K562 (cell line): ENCODE results near the gene LTBP1. TPM values are rescaled to one million over a fixed set of nuclear protein-coding genes. Genes with fewer than 3 reads are reported as not detected.

Experiments used
- ATAC-seq: fragments of 200-7000 bp; cut with Tn5 transposase; 3 replicates; pipeline ENCODE4 v1.9.1; 2020; ENCODE audit warnings: moderate library complexity
- BruUV-seq: library from RNA; stranded (reverse); fragments of 400-500 nt; replicated peaks from 2 replicates; lab custom pipeline; 2021; lab: Mats Ljungman, UMichigan
- CTCF ChIA-PET: fragments of 300-600 bp; formaldehyde crosslinking; extraction: SDS; loops from one replicate; lab custom pipeline; 2021; ENCODE audit warnings: low intra/inter-chr PET ratio; lab: Yijun Ruan, JAX
- POLR2A ChIA-PET: fragments of 300-600, 350-650 bp; sonication (Branson Sonifier 250); formaldehyde crosslinking; extraction: SDS; loops from one replicate; lab custom pipeline; 2021; ENCODE audit warnings: antibody characterized with exemption, inconsistent platforms; lab: Yijun Ruan, JAX
- DNase-seq, 4 experiments: peaks; one replicate each; pipeline versions ENCODE4 v3.0.0 to v3.0.0-alpha.2; 2011 to 2018; ENCODE audit warnings: low spot score in 3 of 4, mixed read lengths in 3 of 4; ENCODE audit errors: extremely low read depth in 1 of 4
- FAIRE-seq: peaks from 2 replicates; lab custom pipeline; 2011; peaks lifted over from hg19 to GRCh38; lab: Jason Lieb, UNC
- H2AFZ ChIP-seq: 2 replicates; pipeline ENCODE4 v1.6.0; 2011; ENCODE audit warnings: low read depth, low read length, control low read depth, inconsistent platforms
- H3K27ac ChIP-seq: fragments of 200-600 bp; 3 replicates; pipeline ENCODE4 v1.8.0; 2011; ENCODE audit warnings: low read depth, mild to moderate bottlenecking, control low read depth, inconsistent platforms, low read length, moderate library complexity, mixed read lengths; ENCODE audit errors: extremely low read depth
- H3K27me3 ChIP-seq, 2 experiments: fragments of 300-600 bp in 1 of 2; 2 replicates in 1 of 2; 3 replicates in 1 of 2; pipeline versions ENCODE4 v1.6.0 to v1.8.0; 2011; ENCODE audit warnings: inconsistent platforms in 2 of 2, low read length in 2 of 2, mild to moderate bottlenecking in 1 of 2, mixed read lengths in 1 of 2, moderate library complexity in 1 of 2; ENCODE audit not compliant: control insufficient read depth in 2 of 2, insufficient read depth in 2 of 2
- H3K36me3 ChIP-seq: fragments of 300-600 bp; 3 replicates; pipeline ENCODE4 v1.8.0; 2011; ENCODE audit warnings: mild to moderate bottlenecking, low read length, inconsistent platforms; ENCODE audit not compliant: control insufficient read depth, insufficient read depth
- H3K4me1 ChIP-seq, 2 experiments: fragments of 200-600 bp in 1 of 2; replicated peaks in 1 of 2; 2 replicates in 1 of 2; 3 replicates in 1 of 2; pipeline versions ENCODE4 v1.5.1 to v1.8.0; 2011; ENCODE audit warnings: inconsistent platforms in 2 of 2, low read length in 2 of 2, mild to moderate bottlenecking in 1 of 2, mixed read lengths in 1 of 2, moderate library complexity in 1 of 2; ENCODE audit not compliant: control insufficient read depth in 2 of 2, insufficient read depth in 2 of 2
- H3K4me2 ChIP-seq: 2 replicates; pipeline ENCODE4 v1.6.1; 2011; ENCODE audit warnings: low read length, control low read depth, inconsistent platforms, mixed read lengths; ENCODE audit not compliant: insufficient read depth
- H3K4me3 ChIP-seq: fragments of 200-600 bp; sonication (generic), shearing (Covaris generic); 2 replicates; pipeline ENCODE4 v1.5.1; 2016; ENCODE audit warnings: control low read depth, inconsistent platforms
- H3K79me2 ChIP-seq: fragments of 200-600 bp; 3 replicates; pipeline ENCODE4 v1.8.0; 2011; ENCODE audit warnings: low read length, inconsistent platforms; ENCODE audit not compliant: control insufficient read depth, insufficient read depth
- H3K9ac ChIP-seq, 2 experiments: 2 replicates each; pipeline versions ENCODE4 v1.6.0 to v1.6.1; 2011; ENCODE audit warnings: low read depth in 2 of 2, low read length in 2 of 2, control low read depth in 1 of 2, inconsistent platforms in 1 of 2, mild to moderate bottlenecking in 1 of 2, mixed read lengths in 1 of 2; ENCODE audit not compliant: insufficient read depth in 1 of 2
- H3K9me1 ChIP-seq: one replicate; pipeline ENCODE4 v1.6.0; 2011; ENCODE audit warnings: inconsistent platforms, mild to moderate bottlenecking, low read length, moderate library complexity; ENCODE audit not compliant: control insufficient read depth, insufficient read depth
- H3K9me3 ChIP-seq: replicated peaks from 2 replicates; pipeline ENCODE4 v1.5.1; 2011; ENCODE audit warnings: low read depth, low read length, inconsistent platforms; ENCODE audit not compliant: control insufficient read depth, insufficient read depth
- H4K20me1 ChIP-seq: replicated peaks from 2 replicates; pipeline ENCODE4 v1.6.1; 2011; ENCODE audit warnings: low read length, inconsistent platforms, mixed read lengths; ENCODE audit not compliant: control insufficient read depth, insufficient read depth
- CBX2 ChIP-seq: fragments of 200-600 bp; sonication (generic); IDR thresholded peaks from one replicate; pipeline ENCODE4 v1.6.1; 2012; ENCODE audit warnings: mild to moderate bottlenecking, low read length, inconsistent platforms; ENCODE audit not compliant: insufficient read depth, poor library complexity, severe bottlenecking
- EP300 ChIP-seq: IDR thresholded peaks from 2 replicates; pipeline ENCODE4 v1.6.1; 2012; ENCODE audit warnings: low read length, improper control_type of control experiment
- HNRNPK ChIP-seq: fragments of 200-400 bp; formaldehyde crosslinking; IDR thresholded peaks from one replicate; pipeline ENCODE4 v1.6.1; 2018; ENCODE audit warnings: mild to moderate bottlenecking, low read depth, low read length; ENCODE audit not compliant: poor library complexity, severe bottlenecking
- HNRNPL ChIP-seq: fragments of 200-400 bp; formaldehyde crosslinking; IDR thresholded peaks from 2 replicates; pipeline ENCODE4 v1.6.1; 2017; ENCODE audit warnings: low read depth, mild to moderate bottlenecking, low read length
- JUNB ChIP-seq: fragments of 450-650 bp; formaldehyde crosslinking; conservative IDR thresholded peaks from 2 replicates; pipeline ENCODE4 v1.4.0; 2020; ENCODE audit warnings: mild to moderate bottlenecking
- MBD2 ChIP-seq: sonication (generic); IDR thresholded peaks from 2 replicates; pipeline ENCODE4 v1.6.1; 2016; ENCODE audit warnings: low read depth, borderline replicate concordance
- MEIS2 ChIP-seq: fragments of 450-650 bp; IDR thresholded peaks from 2 replicates; pipeline ENCODE4 v1.6.1; 2014; ENCODE audit warnings: mild to moderate bottlenecking; ENCODE audit not compliant: partially characterized antibody
- NFRKB ChIP-seq: fragments of 450-650 bp; IDR thresholded peaks from 2 replicates; pipeline ENCODE4 v1.6.1; 2016; ENCODE audit warnings: low read depth
- RAD51 ChIP-seq: fragments of 450-650 bp; IDR thresholded peaks from 2 replicates; pipeline ENCODE4 v1.7.1; 2016; ENCODE audit warnings: low read depth, mild to moderate bottlenecking, borderline replicate concordance
- ZNF263 ChIP-seq: sonication (generic); formaldehyde crosslinking; IDR thresholded peaks from 2 replicates; pipeline ENCODE4 v1.8.0; 2022; ENCODE audit warnings: mild to moderate bottlenecking, missing genetic modification reagents, borderline replicate concordance
- ZNF316 ChIP-seq: fragments of 450-650 bp; IDR thresholded peaks from 2 replicates; pipeline ENCODE4 v1.6.1; 2016
- WGBS: fragments of 100-300 bp; shearing (Covaris generic); methylation state at CpG from one replicate; pipeline ENCODE4 v1.1.6; 2016; ENCODE audit warnings: low coverage, mixed read lengths; ENCODE audit not compliant: insufficient coverage; ENCODE audit errors: missing lambda C conversion rate; 5-methylcytosine and 5-hydroxymethylcytosine counted together
- in situ Hi-C: fragments of 300-500 bp; cut with MboI; formaldehyde crosslinking; loops from 4 replicates; pipeline ENCODE4 v1.15.0; 2018; ENCODE audit warnings: inconsistent platforms, mixed read lengths
- intact Hi-C: fragments of 100-400 bp; cut with micrococcal nuclease; formaldehyde crosslinking; loops from 2 replicates; pipeline ENCODE4 v1.14.2; 2022
- polyA plus RNA-seq, 8 experiments: library from polyadenylated mRNA; depleted of rRNA in 4 of 8; stranded (reverse) in 5 of 8; unstranded in 3 of 8; fragments of >200 nt; fragmentation: Nextera tagmentation in 2 of 8; fragmentation: Illumina TruSeq in 1 of 8; extraction: Ambion mirVana in 2 of 8; extraction: Trizol in 1 of 8; gene quantifications; 2 replicates each; pipeline versions ENCODE4 v1.2.1 to v1.2.3, GENCODE V29; 2011 to 2014; ENCODE audit warnings: inconsistent platforms in 1 of 8, missing spikeins in 1 of 8
- total RNA-seq, 7 experiments: library from RNA; depleted of rRNA in 6 of 7; stranded (reverse); fragments of >200 nt in 6 of 7; fragmentation: Illumina TruSeq in 2 of 7; extraction: Trizol in 2 of 7; gene quantifications; 2 replicates each; pipeline versions ENCODE4 v1.2.1 to v1.2.3, GENCODE V29; 2011 to 2021; ENCODE audit warnings: low replicate concordance in 1 of 7
- TF ChIP-seq, protein P1 (sequence below): sonication (generic); formaldehyde crosslinking; IDR thresholded peaks from 2 replicates; pipeline ENCODE4 v1.8.1; 2023; ENCODE audit warnings: mild to moderate bottlenecking, missing genetic modification reagents
- TF ChIP-seq, protein P2 (sequence below): sonication (generic); formaldehyde crosslinking; IDR thresholded peaks from 2 replicates; pipeline ENCODE4 v1.8.0; 2022; ENCODE audit warnings: mild to moderate bottlenecking, missing genetic modification reagents

The LTBP1 gene
- total and polyA plus RNA-seq, 9 of the 15 experiments (the other 6 are each of a cell fraction or from before 2014, with no cell fraction given): 3.6 to 16.4 (median 8.5) TPM

DNA sequence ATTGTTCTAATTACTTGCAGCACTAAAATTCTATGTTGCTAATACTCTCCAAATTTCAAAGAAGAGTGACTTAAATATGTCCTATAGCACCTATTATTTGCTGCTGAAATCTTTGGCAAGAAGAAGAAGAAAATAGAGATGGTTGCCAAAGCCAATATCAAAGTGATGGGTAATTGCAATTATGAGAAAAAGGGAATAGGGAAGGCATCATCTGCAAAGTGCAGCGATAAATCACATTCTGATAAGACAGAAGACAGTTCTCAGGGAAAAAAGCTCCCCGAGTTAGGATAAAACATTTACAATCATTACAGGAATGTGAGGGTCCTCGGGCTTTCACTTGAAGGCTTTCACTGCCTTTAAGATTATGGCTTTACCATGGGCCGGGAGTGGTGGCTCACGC, 457.6 kb downstream of the LTBP1 start:
- in situ Hi-C loops (loop anchor here (25.0 kb wide), 1 partner anchor 183 kb away; the partner anchor contains the start of gene FAM98A), intact Hi-C loops (no loop called here)
- Histone ChIP-seq H3K9me1 (no peaks in the 10 kb centered on the region), H2AFZ (no peak overlapping the region), H3K36me3 (no peaks in the 10 kb centered on the region), H3K79me2 (no peaks in the 10 kb centered on the region), H3K4me3 (no peak overlapping the region), H3K4me1 (no peaks in the 10 kb centered on the region), H3K27ac (no peak overlapping the region), H3K27me3 (no peaks in the 10 kb centered on the region; a peak in 1 of 5 replicates), H3K4me2 (no peak overlapping the region), H3K9ac (no peak overlapping the region), H3K9me3 (0 out of 2 replicates have a peak, but pooled peaks cover 3% of the 10 kb centered on the region), H4K20me1 (no peaks in the 10 kb centered on the region)
- 1% methylated on average over 5 of the region's 5 CpGs for WGBS
- ATAC-seq (no peak), DNase-seq (no peak), FAIRE-seq (no peak)
- ChIA-PET CTCF (no interaction called here), POLR2A (no interaction called here)
- BruUV-seq: no TSS peak
- TF ChIP-seq ZNF316 (no peak), NFRKB (no peak), MEIS2 (peak; percentile 11)

DNA sequence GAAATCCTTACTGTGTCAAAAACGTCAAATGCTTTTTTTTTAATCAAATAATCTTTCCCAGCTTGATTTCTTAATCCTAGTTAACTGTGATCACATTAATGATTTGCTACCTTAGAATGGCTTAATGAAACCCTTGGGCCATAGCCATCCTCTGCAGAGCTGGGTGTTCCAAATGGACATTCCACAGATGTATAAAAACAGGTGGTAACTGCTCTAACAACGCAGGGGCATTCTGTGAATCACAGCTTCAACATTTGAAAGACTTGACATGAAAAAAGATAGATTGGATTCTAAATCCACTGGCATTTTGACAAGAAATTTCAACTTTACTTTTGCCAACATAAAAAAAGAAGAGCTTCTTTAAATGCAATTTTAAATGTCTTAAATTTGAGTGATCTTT, 459.9 kb downstream of the LTBP1 start:
- intact Hi-C loops (no loop called here), in situ Hi-C loops (loop anchor here (25.0 kb wide), 1 partner anchor 181 kb away; the partner anchor contains the start of gene FAM98A)
- WGBS: 0% methylated on average over 2 of the region's 2 CpGs
- no peak overlapping the region for H3K27ac ChIP-seq
- no peak for ATAC-seq
- CTCF ChIA-PET: no interaction called here
- FAIRE-seq: no peak
- no peak overlapping the region for H3K4me3 ChIP-seq
- H3K4me1 ChIP-seq: no peaks in the 10 kb centered on the region
- no peak overlapping the region for H3K4me2 ChIP-seq
- H3K9me1 ChIP-seq: no peaks in the 10 kb centered on the region
- H3K9me3 ChIP-seq: 0 out of 2 replicates have a peak, but pooled peaks cover 3% of the 10 kb centered on the region
- no TSS peak for BruUV-seq
- no peak overlapping the region for H2AFZ ChIP-seq
- H3K27me3 ChIP-seq: no peaks in the 10 kb centered on the region; a peak in 1 of 5 replicates
- DNase-seq: no peak
- no peaks in the 10 kb centered on the region for H4K20me1 ChIP-seq
- POLR2A ChIA-PET: interaction anchor here (0.6 kb wide), 1 partner anchor 13 kb away, joined by 3 read pairs; no protein-coding TSS in a partner anchor
- H3K79me2 ChIP-seq: no peaks in the 10 kb centered on the region
- H3K9ac ChIP-seq: no peak overlapping the region
- H3K36me3 ChIP-seq: no peaks in the 10 kb centered on the region
- TF ChIP-seq JUNB (no peak), HNRNPL (no peak), EP300 (no peak), CBX2 (no peak), ZNF263 (CRISPR knock-in tag) (no peak), HNRNPK (no peak), RAD51 (no peak), MBD2 (no peak)
- TF ChIP-seq, protein P1, sequence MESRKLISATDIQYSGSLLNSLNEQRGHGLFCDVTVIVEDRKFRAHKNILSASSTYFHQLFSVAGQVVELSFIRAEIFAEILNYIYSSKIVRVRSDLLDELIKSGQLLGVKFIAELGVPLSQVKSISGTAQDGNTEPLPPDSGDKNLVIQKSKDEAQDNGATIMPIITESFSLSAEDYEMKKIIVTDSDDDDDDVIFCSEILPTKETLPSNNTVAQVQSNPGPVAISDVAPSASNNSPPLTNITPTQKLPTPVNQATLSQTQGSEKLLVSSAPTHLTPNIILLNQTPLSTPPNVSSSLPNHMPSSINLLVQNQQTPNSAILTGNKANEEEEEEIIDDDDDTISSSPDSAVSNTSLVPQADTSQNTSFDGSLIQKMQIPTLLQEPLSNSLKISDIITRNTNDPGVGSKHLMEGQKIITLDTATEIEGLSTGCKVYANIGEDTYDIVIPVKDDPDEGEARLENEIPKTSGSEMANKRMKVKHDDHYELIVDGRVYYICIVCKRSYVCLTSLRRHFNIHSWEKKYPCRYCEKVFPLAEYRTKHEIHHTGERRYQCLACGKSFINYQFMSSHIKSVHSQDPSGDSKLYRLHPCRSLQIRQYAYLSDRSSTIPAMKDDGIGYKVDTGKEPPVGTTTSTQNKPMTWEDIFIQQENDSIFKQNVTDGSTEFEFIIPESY (CRISPR knock-in tag): no peak
- TF ChIP-seq, protein P2, sequence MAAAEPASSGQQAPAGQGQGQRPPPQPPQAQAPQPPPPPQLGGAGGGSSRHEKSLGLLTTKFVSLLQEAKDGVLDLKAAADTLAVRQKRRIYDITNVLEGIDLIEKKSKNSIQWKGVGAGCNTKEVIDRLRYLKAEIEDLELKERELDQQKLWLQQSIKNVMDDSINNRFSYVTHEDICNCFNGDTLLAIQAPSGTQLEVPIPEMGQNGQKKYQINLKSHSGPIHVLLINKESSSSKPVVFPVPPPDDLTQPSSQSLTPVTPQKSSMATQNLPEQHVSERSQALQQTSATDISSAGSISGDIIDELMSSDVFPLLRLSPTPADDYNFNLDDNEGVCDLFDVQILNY (CRISPR knock-in tag): no peak
